Measurements from ENCODE around the gene EBF3. TPM values are rescaled to one million over a fixed set of nuclear protein-coding genes. Genes with fewer than 3 reads are reported as not detected.

EBF3 gene
- total RNA-seq, 2 donors from 2014 or later: 0.12 to 0.80 TPM

GRCh38 chr10:129908406-129908805, 55.7 kb downstream of the EBF3 start:
- no peaks in the 10 kb centered on the region for H3K4me1 ChIP-seq
- no peak overlapping the region for H3K9ac ChIP-seq (ENCODE audit: low read depth in 2 of 2, low read length in 2 of 2)
- intact Hi-C loops (cut with DNase I): no loop called here
- H3K27ac ChIP-seq: no peak overlapping the region
- H3K4me3 ChIP-seq: no peak overlapping the region
- no peaks in the 10 kb centered on the region for H3K9me3 ChIP-seq
- DNase-seq: no peak
- TF ChIP-seq, protein P1, sequence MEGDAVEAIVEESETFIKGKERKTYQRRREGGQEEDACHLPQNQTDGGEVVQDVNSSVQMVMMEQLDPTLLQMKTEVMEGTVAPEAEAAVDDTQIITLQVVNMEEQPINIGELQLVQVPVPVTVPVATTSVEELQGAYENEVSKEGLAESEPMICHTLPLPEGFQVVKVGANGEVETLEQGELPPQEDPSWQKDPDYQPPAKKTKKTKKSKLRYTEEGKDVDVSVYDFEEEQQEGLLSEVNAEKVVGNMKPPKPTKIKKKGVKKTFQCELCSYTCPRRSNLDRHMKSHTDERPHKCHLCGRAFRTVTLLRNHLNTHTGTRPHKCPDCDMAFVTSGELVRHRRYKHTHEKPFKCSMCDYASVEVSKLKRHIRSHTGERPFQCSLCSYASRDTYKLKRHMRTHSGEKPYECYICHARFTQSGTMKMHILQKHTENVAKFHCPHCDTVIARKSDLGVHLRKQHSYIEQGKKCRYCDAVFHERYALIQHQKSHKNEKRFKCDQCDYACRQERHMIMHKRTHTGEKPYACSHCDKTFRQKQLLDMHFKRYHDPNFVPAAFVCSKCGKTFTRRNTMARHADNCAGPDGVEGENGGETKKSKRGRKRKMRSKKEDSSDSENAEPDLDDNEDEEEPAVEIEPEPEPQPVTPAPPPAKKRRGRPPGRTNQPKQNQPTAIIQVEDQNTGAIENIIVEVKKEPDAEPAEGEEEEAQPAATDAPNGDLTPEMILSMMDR (IDR thresholded peaks at IDR 0.05): no peak
- no peaks in the 10 kb centered on the region for H3K27me3 ChIP-seq
- no peaks in the 10 kb centered on the region for H3K36me3 ChIP-seq

DNA sequence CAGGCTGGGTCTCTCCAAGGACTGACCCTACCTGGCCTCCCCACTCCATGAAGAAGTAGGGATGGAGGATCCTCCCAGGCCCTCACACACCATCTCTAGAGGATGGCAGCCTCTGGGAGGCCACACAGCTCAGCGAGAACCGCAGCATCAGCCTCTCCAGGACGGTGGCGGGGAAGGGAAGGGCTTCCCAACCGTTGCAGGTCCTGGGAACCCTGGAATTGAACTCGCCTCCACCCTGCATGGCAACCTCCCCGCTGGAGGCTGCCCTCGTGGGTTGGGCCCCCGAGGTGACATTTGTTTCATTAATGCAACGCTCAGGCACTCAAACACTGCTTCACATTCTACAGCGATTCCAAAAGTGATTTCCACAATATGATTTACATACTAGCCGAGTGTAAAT, 58.5 kb downstream of the EBF3 start:
- no peaks in the 10 kb centered on the region for H3K27me3 ChIP-seq
- H3K27ac ChIP-seq: no peak overlapping the region
- no peak overlapping the region for H3K4me3 ChIP-seq
- intact Hi-C loops (cut with DNase I): no loop called here
- DNase-seq: no peak
- H3K9me3 ChIP-seq: no peaks in the 10 kb centered on the region
- no peaks in the 10 kb centered on the region for H3K36me3 ChIP-seq
- no peaks in the 10 kb centered on the region for H3K4me1 ChIP-seq
- TF ChIP-seq, protein P1 (IDR thresholded peaks at IDR 0.05): no peak
- no peak overlapping the region for H3K9ac ChIP-seq (ENCODE audit: low read depth in 2 of 2, low read length in 2 of 2)

DNA sequence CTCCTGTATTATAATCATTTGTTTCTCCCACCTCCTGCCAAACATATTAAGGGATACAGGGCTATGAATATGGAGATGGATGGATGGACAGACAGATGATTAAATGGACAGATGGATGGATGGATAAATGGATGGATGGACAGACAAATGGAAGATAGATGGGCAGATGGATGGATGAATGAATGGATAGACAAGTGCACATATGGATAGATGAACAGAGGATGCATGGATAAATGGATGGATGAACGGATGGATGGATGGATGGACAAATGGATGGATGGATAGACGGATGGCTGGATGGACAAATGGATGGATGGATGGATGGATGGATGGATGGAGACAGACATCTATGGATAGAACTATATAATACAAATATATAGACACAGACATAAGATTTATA, 59.8 kb downstream of the EBF3 start:
- Histone ChIP-seq H3K9me3 (no peaks in the 10 kb centered on the region), H3K4me3 (no peak overlapping the region), H3K27me3 (no peaks in the 10 kb centered on the region), H3K4me1 (no peaks in the 10 kb centered on the region), H3K36me3 (no peaks in the 10 kb centered on the region), H3K27ac (no peak overlapping the region), H3K9ac (ENCODE audit: low read depth in 2 of 2, low read length in 2 of 2) (no peak overlapping the region)
- no peak for DNase-seq
- TF ChIP-seq, protein P1 (IDR thresholded peaks at IDR 0.05): no peak
- intact Hi-C loops (cut with DNase I): no loop called here

- no peak overlapping the region for H3K9ac ChIP-seq (ENCODE audit: low read depth in 2 of 2, low read length in 2 of 2)
- no peaks in the 10 kb centered on the region for H3K27me3 ChIP-seq
- no peaks in the 10 kb centered on the region for H3K4me1 ChIP-seq
- TF ChIP-seq, protein P1 (IDR thresholded peaks at IDR 0.05): no peak
- DNase-seq: no peak
- H3K36me3 ChIP-seq: no peaks in the 10 kb centered on the region
- H3K4me3 ChIP-seq: no peak overlapping the region
- H3K27ac ChIP-seq: no peak overlapping the region
- intact Hi-C loops (cut with DNase I): no loop called here
- no peaks in the 10 kb centered on the region for H3K9me3 ChIP-seq
Measured at GRCh38 chr10:129901389-129902006, 62.6 kb downstream of the EBF3 start.

DNA sequence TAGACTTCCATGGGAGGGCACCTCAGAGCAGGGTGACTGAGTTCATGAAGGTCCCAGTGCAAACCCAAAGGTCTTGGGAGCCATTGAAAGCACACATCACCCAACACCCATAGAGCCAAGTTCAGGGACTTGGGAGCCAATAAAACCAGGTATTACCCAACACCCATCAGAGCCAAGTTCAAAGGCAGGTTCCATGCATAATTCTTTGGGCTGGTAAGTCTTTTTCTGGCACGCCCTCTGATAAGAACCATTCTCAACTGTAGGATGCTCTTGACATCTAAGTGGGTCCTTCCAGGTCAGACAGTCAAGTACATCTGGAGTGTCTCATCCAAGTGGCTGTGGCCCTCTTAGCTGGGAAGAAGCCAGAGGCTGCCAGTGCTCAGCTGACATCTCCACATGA, 63.2 kb downstream of the EBF3 start:
- no peaks in the 10 kb centered on the region for H3K4me1 ChIP-seq
- H3K9me3 ChIP-seq: no peaks in the 10 kb centered on the region
- no peaks in the 10 kb centered on the region for H3K27me3 ChIP-seq
- intact Hi-C loops (cut with DNase I): no loop called here
- no peak overlapping the region for H3K9ac ChIP-seq (ENCODE audit: low read depth in 2 of 2, low read length in 2 of 2)
- no peaks in the 10 kb centered on the region for H3K36me3 ChIP-seq
- no peak for DNase-seq
- TF ChIP-seq, protein P1 (IDR thresholded peaks at IDR 0.05): no peak
- H3K27ac ChIP-seq: no peak overlapping the region
- H3K4me3 ChIP-seq: no peak overlapping the region

All from colonic mucosa (tissue), 4 donors.